ENCODE data around the gene ANKRD28.
A peak's percentile ranks its signal among the peaks of the same experiment; 100 is the strongest.
"Not testable (repeated sequence)": the region's sequence is repeated elsewhere in the genome, so short reads cannot be mapped to it uniquely, and the experiment has no call there.

Gene ANKRD28

GRCh38 chr3:15635121-15635661 lies 162.6 kb downstream of the ANKRD28 start:
- DNase-seq (ENCODE audit: low spot score): peak; percentile 79

DNA sequence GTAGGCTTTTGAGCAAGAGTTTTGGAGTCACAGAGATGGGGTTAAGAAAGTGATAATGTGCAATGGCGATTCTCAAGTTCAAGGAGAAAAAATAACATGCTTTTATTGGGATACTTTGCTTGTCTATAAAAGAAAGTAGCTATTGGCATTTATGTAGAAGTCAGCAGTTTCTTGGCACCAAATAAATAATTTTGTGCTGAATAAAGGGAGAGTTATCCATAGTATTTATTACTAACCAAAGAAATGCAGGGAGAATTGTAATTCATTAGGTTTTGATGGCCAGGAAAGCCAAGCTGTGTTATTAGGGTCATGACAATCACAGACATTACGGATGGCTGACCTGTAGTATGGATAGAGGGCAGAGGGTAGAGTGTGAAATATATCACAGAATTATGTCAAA lies 163.1 kb downstream of the ANKRD28 start:
- DNase-seq (ENCODE audit: low spot score): no peak

- peak; percentile 76 for DNase-seq (ENCODE audit: low spot score)
These were observed 163.8 kb downstream of the ANKRD28 start for GRCh38 chr3:15633766-15634598.

DNA sequence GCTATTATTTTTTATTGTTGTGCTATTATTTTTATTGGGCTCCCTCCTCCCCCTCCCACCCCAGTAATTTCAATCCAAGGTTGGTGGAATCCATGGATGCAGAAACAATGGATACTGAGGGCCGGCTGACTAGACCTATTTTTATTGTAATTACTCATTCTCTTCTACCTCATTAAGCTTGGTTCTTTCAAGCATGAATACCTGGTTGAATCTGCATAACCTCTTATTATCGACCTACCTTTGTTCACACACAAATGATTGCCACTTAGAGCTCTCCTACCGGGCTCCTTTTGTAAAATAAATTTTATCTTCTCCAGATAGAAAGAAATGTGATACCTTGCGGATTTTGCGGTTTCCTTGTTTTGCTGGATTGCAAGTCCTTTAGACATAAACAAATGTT lies 164.6 kb downstream of the ANKRD28 start:
- DNase-seq (ENCODE audit: low spot score): no peak

- DNase-seq (ENCODE audit: low spot score): no peak
These were observed 165.6 kb downstream of the ANKRD28 start for GRCh38 chr3:15632212-15632580.

GRCh38 chr3:15631426-15632211 lies 166.2 kb downstream of the ANKRD28 start:
- peak; percentile 44 for DNase-seq (ENCODE audit: low spot score)

- peak; percentile 78 for DNase-seq (ENCODE audit: low spot score)
These were observed 167.0 kb downstream of the ANKRD28 start for GRCh38 chr3:15630646-15631350.

- peak; percentile 95 for DNase-seq (ENCODE audit: low spot score)
These were observed 167.8 kb downstream of the ANKRD28 start for GRCh38 chr3:15629860-15630597.

DNA sequence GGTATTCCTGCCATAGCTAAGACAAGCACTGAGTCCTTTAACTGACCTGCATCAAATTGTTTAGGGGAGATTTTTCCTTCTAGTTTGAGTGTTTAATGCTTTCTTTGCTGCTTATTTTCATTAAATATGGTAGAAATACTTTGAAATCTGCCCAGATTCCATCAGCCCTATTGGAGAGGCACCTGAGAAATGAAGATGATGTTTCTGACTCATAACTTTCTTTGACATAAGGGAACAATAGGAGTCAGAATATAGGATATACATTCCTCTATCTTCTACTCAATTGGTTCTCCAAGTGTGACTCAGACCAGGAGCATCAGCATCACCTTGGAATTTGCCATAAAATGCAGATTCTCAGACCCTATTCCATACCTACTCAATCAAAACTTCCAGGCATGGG lies 168.8 kb downstream of the ANKRD28 start:
- DNase-seq (ENCODE audit: low spot score): no peak

GRCh38 chr3:15623535-15624440 lies 174.0 kb downstream of the ANKRD28 start:
- DNase-seq (ENCODE audit: low spot score): no peak

- DNase-seq (ENCODE audit: low spot score): not testable (repeated sequence)
These were observed 177.9 kb downstream of the ANKRD28 start for GRCh38 chr3:15619659-15620464.

Measured in pons (tissue), 1 donor.